Anterior cingulate cortex (tissue), 58 donors: ENCODE data around the gene IGSF8.

Experiments used
- DNase-seq, 58 donors: peaks; one replicate each; lab custom pipeline; 2025; lab: John Stamatoyannopoulos, UW

The IGSF8 gene

GRCh38 chr1:160108888-160109662 is 10.7 kb upstream of the IGSF8 start:
- peak in 5 of 58 donors; percentile 6 to 34 (median 18) for DNase-seq

- no peak for DNase-seq
These were observed 9.1 kb upstream of the IGSF8 start for GRCh38 chr1:160107512-160107911.

GRCh38 chr1:160105155-160105554 is 6.7 kb upstream of the IGSF8 start:
- DNase-seq, result no peak

- DNase-seq, result peak in 2 of 58 donors; percentile 27 to 47
These were observed 6.1 kb upstream of the IGSF8 start for GRCh38 chr1:160104486-160104885.

GRCh38 chr1:160103658-160104408 is 5.4 kb upstream of the IGSF8 start:
- peak in 18 of 58 donors; percentile 22 to 66 (median 46) for DNase-seq

- peak in 6 of 58 donors; percentile 22 to 63 (median 44) for DNase-seq
These were observed 3.5 kb upstream of the IGSF8 start for GRCh38 chr1:160101717-160102522.

- DNase-seq, result peak; percentile 41 to 95 (median 86)
These were observed 2.8 kb upstream of the IGSF8 start for GRCh38 chr1:160101037-160101716.

GRCh38 chr1:160099716-160100375 is 1.4 kb upstream of the IGSF8 start:
- DNase-seq, result no peak

- peak; percentile 40 to 100 (median 97) for DNase-seq
These were observed 588 bp upstream of the IGSF8 start for GRCh38 chr1:160098852-160099561.

- peak in 19 of 58 donors; percentile 23 to 64 (median 46) for DNase-seq
These were observed 1.1 kb downstream of the IGSF8 start for GRCh38 chr1:160097151-160097910.

- peak in 5 of 58 donors; percentile 34 to 55 (median 38) for DNase-seq
These were observed 1.9 kb downstream of the IGSF8 start for GRCh38 chr1:160096274-160097116.

- peak in 45 of 58 donors; percentile 20 to 93 (median 72) for DNase-seq
These were observed 2.9 kb downstream of the IGSF8 start for GRCh38 chr1:160095382-160096105.

GRCh38 chr1:160094806-160095205 is 3.6 kb downstream of the IGSF8 start:
- DNase-seq, result no peak

GRCh38 chr1:160094291-160094625 is 4.2 kb downstream of the IGSF8 start:
- DNase-seq, result no peak

- DNase-seq, result peak in 2 of 58 donors; percentile 18 to 24
These were observed 4.7 kb downstream of the IGSF8 start for GRCh38 chr1:160093624-160094290.

- peak in 1 of 58 donors; percentile 35 for DNase-seq
These were observed 5.4 kb downstream of the IGSF8 start for GRCh38 chr1:160093069-160093395.
